ENCODE measurements around the gene CHID1.

- no peak for TF ChIP-seq CTCF (IDR thresholded peaks at IDR 0.05)
- no peak for TF ChIP-seq POLR2A (IDR thresholded peaks at IDR 0.05)
Measured at GRCh38 chr11:867856-868358, 42.7 kb downstream of the CHID1 start.

Data from right lobe of liver (tissue), 4 donors.